IPS-15b (cell line): Measurements from ENCODE around the gene GALT.

Experiments
- H3K27me3 ChIP-seq: one replicate; pipeline ENCODE4 v1.6.1; 2013; ENCODE audit warnings: low read length; ENCODE audit not compliant: control insufficient read depth, insufficient read depth
- H3K36me3 ChIP-seq: one replicate; pipeline ENCODE4 v1.6.1; 2013; ENCODE audit warnings: low read length; ENCODE audit not compliant: control insufficient read depth, insufficient read depth
- H3K4me1 ChIP-seq: one replicate; pipeline ENCODE4 v1.6.1; 2013; ENCODE audit warnings: mild to moderate bottlenecking, low read length; ENCODE audit not compliant: control insufficient read depth, insufficient read depth
- H3K4me3 ChIP-seq: one replicate; pipeline ENCODE4 v1.5.1; 2013; ENCODE audit warnings: low read depth, low read length
- H3K9ac ChIP-seq: one replicate; pipeline ENCODE4 v1.6.1; 2013; ENCODE audit warnings: low read depth, mild to moderate bottlenecking, low read length
- H3K9me3 ChIP-seq: one replicate; pipeline ENCODE4 v1.6.1; 2013; ENCODE audit warnings: mild to moderate bottlenecking, low read length; ENCODE audit not compliant: control insufficient read depth, insufficient read depth

GALT gene

DNA sequence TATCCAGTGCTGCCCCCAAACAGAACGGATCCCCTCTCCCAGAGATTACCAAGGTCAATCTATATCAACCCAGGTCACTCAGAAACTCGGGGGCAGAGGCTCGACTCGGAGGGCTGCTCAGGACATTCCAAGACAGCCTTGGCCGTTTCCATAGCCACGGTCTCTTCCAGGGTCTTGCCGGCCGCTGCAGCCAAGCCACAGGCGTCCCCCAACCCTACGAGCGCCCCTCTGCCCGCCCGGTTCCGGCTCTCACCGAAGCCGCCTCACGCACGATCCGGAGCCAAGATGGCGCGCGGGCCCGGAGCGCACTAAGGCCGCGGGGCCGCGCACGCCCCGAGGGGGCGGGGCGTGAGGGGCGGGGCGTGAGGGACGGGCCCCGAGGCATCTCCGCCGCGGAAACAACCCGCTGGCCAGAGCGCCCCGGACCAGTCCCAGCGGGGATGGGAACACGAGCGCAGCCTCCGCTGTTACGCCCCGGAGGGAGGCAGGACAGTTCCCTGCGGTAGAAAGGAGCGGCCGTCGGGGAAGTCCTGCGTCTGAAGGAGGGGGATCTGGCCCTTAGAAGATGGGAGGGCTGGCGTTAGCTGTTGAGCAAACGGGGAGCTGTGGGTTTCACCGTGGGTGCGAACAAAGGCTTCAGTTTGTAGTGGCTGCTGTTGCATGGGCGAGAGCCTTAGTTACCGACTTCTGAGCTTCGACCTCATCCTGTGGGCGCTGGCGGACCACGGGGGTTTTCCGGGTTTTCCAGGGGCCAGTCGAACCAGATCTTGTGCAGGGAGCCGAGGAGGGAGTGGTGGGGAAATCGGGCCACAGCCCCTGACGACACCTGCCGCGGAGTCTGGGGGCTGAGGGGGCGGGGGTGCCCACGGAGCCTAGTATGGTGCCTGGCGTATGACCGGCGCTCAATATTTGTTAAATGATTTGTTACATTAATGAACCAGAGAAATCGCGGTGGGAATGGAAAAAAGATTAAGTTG is 34.4 kb upstream of the GALT start, which contains the start of gene RPP25L:
Gene RPP25L (minus strand): TSS at position 287 of the 977 bp plus-strand sequence. CDS start 801 bp downstream, outside the sequence.
- peaks cover 4% of the 10 kb centered on the region for H3K27me3 ChIP-seq
- H3K9ac ChIP-seq = peak within 1 kb of the TSS; percentile 89
- H3K36me3 ChIP-seq = no peaks in the 10 kb centered on the region
- H3K4me3 ChIP-seq = peak within 1 kb of the TSS; percentile 91
- peaks cover 2% of the 10 kb centered on the region for H3K4me1 ChIP-seq
- H3K9me3 ChIP-seq = no peaks in the 10 kb centered on the region

DNA sequence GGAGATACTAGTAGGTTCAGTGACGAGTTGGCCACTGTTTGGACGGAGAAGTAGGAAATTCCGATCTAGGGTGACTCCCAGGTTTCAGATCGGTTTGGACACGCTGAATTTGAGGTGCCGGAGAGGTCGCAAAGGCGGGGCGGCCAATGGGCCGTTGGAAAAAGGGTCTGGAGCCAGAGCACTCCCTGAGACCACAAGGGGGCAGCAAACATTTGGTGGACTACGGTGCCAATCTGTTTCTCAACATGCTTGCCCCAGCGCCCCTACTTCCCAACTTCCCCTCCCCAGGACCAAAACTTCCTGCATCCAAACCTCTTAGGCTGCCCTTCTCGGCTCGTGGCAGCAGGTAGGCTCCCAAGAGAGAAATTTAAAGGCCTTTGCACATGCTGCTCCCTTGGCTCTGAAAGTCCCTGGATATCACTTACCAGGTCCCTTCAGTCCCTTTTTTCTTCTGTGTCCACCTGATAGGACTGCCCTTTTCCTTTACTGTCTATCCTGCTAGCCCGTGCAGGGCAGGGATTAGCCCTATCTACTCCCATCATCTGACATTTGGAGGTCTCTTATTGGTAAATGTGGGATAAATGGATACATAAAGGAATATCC is 33.6 kb upstream of the GALT start:
- no peaks in the 10 kb centered on the region for H3K9me3 ChIP-seq
- H3K9ac ChIP-seq = no peak overlapping the region
- peak overlapping the region; percentile 91 for H3K4me3 ChIP-seq
- H3K4me1 ChIP-seq = peaks cover 2% of the 10 kb centered on the region
- peaks cover 4% of the 10 kb centered on the region for H3K27me3 ChIP-seq
- no peaks in the 10 kb centered on the region for H3K36me3 ChIP-seq

DNA sequence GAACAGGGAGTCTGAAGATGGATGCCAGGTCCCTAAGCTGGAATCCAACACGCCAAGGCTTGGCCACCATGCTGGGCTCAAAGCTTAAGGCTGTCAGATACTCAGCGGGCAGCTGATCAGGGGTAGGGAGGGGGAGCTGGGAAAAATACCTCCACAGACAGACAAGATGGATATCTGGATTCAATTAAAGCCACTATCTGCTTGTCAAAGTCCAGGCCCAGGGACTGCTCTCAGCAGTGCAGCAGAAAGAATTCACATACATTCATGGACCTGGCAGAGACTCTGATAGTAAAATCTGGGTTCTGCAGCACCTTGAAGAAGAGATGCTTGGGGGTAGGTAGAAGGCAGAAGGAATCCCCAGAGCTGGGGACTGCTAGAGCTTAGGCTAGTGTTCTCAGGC is 31.3 kb upstream of the GALT start:
- H3K9me3 ChIP-seq = no peaks in the 10 kb centered on the region
- no peaks in the 10 kb centered on the region for H3K36me3 ChIP-seq
- H3K27me3 ChIP-seq = peaks cover 4% of the 10 kb centered on the region
- H3K4me3 ChIP-seq = no peak overlapping the region
- peaks cover 2% of the 10 kb centered on the region for H3K4me1 ChIP-seq
- no peak overlapping the region for H3K9ac ChIP-seq

DNA sequence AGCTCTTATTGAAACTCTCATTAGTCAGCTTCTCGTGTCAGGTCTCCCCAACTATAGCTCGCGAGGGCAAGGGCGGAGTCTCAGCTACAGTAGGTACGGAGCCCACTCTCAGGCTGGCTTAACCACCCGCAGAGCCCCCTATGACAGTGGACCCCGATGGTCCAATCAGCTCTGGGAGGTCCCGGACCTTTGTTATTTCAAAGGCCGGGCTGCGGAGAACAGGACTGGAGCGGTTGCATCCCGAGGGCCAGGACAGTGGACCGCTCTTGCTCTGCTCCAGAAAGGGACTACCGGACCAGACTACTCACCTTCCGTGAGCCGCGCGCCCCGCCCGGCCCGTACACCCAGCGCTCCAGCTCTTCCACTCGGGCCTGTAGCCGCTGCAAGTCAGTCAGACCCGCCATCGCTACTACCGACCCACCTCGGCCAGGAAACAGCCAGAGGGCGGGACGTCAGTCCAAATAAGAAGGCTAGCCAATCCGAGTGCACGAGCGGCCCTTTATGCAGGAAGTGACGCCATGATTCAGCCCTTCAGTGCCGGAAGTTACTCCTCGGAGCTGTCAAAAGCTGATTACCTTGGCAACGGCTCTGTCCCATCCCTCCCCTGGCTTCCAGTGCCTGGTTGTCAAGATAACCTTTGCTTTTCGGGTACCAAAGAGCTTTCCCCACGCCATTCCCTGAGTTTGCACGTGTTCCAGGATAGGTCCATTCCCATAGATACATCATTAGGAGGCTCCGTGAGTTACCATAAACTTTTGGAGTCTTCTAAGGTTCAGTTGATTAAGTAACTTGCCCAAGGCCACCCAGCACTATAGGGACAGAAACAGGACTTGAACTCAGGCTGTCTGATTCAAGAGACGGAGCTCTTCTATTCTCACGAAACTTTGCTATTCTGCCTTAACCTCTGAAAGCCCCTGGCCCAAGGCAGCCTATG is 26.1 kb upstream of the GALT start, which contains the start of gene DCTN3:
Gene DCTN3 (minus strand): TSS at position 435 of the 934 bp plus-strand sequence. CDS start 31 bp downstream, at position 404.
- Histone ChIP-seq H3K9ac (peak within 1 kb of the TSS; percentile 38), H3K4me3 (peak within 1 kb of the TSS; percentile 76), H3K4me1 (no peaks in the 10 kb centered on the region), H3K9me3 (no peaks in the 10 kb centered on the region), H3K36me3 (no peaks in the 10 kb centered on the region), H3K27me3 (peaks cover 32% of the 10 kb centered on the region)

DNA sequence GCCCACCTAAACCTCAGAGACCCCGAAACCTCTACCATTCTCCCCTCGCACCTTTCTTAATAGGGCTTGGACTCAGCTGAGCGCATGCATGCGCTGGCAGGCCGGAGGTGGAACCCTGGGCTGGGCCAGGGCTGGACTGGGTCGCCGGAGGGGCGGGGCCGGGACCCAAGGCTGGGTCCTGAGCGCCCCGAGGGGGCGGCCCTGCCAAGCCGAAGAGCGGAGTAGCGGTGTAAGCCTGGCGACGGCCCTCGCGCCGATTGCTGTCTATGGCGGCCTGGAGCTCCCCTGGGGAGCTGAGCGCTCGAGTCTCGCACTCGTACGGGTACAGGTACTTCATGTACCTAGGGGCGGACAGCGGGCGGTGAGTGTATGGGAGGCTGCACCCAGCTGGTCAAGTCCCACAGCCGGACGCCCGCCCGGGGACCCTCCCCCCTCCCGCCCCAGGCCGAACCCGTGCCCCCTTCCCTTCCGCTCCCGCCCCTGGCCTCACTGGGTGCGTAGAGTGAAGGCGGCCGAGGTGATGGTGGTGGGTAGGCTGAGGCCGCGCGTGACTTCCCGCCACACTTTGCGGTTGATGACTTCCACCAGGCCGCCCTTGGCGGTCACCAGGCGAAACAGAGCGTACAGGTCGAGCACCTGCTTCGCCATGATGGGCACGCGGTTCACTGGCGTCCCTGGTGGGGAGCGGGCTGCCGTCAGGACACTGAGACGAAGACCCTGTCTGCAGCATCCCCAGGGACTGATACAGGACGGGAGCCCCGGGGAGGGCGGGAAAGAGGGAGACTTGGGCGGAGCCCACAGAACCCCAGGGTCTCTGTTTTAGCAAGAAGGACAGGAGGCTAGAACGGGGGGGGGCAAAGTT is 22.9 kb upstream of the GALT start:
- Histone ChIP-seq H3K9ac (no peak overlapping the region), H3K9me3 (no peaks in the 10 kb centered on the region), H3K27me3 (peaks cover 65% of the 10 kb centered on the region), H3K36me3 (no peaks in the 10 kb centered on the region), H3K4me3 (peak overlapping the region; percentile 26), H3K4me1 (no peaks in the 10 kb centered on the region)

DNA sequence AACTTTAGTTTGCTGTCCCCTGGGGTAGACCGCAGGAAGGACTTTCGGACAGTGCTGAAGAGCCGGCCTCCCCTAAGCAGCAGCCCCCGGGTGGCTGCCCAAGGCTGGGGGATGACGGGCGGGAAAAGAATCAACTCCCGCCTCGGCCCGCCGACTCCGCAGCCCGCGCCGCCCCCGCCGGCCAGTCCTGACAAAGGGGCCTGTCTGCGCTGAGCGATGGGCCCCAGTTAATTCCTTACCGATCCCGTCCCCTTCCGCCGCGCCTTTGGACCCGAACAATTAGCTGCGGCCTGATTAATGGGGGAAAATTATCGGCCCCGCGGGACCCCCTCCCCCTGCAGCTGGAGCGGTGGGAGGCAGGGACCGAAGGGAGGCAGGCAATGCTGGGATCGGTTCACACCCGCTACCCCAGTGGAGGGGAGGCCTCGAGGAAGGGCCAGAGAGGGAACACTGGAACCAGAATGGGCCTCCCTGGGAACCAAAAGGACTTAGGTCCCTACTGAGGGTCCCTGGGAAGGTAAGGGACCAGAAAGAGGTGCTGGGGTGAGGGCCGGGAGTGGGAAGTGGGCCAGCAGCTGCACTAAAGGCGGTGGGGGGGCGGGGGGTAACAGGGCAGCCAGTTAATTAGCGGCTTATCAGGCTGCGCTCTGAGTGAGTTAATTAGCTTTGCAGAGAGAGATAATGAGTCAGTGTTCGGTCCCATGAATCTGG is 21.8 kb upstream of the GALT start:
- peaks cover 74% of the 10 kb centered on the region for H3K27me3 ChIP-seq
- H3K9me3 ChIP-seq = no peaks in the 10 kb centered on the region

DNA sequence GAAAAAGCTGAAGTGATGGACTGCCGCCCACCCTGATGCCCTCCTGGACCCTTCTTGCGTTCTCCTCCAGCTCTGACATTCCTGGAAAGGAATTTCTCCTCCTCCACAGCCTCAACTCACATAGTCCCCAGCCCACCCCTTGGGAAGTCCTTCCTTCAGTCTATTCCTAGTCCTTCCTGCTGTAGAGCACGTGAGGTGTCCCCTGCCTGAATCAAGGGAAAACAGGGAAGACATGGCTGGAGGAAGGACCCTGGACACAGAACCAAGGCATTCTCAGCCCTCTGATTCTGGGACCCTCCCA is 21.3 kb upstream of the GALT start:
- no peaks in the 10 kb centered on the region for H3K9me3 ChIP-seq
- H3K4me1 ChIP-seq = peaks cover 2% of the 10 kb centered on the region
- H3K27me3 ChIP-seq = peaks cover 79% of the 10 kb centered on the region
- no peak overlapping the region for H3K4me3 ChIP-seq
- H3K36me3 ChIP-seq = no peaks in the 10 kb centered on the region
- H3K9ac ChIP-seq = no peak overlapping the region

More for the DNA sequence above, 21.8 kb upstream of the GALT start:
- Histone ChIP-seq H3K4me3 (peak overlapping the region; percentile 37), H3K9ac (no peak overlapping the region), H3K36me3 (no peaks in the 10 kb centered on the region), H3K4me1 (peaks cover 2% of the 10 kb centered on the region)

DNA sequence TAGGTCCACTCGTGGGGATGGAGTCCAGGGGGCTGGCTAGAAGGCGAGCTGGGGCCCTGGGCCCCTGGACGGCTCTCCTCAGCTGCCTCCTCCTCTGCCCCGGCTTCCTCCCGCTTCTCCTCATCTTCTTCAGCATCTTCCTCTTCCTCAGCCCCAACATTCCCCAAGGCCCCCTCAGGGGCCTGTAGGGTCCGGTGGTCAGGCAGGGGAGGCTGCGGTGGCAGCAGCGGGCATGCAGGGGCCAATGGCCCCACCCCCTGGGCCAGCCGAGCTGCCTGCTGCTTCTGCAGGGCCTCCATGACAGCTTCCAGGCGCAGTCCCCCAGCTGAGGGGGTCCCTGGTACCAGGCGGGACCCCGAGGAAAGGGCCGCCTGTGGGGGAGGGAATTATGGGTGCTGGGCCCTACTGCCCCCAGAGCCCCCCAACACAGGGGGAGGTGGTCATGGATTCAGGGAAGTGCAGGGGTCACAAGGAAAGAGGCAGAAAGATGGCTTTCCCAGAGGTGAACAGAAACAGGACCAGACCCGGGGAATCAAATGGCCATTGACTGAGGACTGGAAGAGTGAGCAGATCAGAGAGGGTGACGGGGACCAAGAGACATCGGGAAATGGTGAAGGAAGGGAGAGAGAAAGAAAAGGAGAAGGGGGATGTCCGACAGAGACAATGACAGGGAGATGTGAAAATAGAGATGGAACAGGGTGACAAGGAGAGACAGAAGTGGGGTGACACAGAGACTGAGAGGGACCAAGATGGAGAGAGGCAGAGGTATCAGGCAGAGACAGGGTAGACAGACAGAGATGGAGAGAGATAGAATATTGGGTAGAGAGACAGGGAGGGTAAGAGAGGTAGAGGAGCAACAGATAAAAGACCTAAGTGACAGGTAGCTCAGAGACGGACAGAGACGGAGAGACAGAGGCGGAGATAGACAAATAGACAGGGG is 18.5 kb upstream of the GALT start:
- H3K27me3 ChIP-seq = peaks cover 92% of the 10 kb centered on the region

DNA sequence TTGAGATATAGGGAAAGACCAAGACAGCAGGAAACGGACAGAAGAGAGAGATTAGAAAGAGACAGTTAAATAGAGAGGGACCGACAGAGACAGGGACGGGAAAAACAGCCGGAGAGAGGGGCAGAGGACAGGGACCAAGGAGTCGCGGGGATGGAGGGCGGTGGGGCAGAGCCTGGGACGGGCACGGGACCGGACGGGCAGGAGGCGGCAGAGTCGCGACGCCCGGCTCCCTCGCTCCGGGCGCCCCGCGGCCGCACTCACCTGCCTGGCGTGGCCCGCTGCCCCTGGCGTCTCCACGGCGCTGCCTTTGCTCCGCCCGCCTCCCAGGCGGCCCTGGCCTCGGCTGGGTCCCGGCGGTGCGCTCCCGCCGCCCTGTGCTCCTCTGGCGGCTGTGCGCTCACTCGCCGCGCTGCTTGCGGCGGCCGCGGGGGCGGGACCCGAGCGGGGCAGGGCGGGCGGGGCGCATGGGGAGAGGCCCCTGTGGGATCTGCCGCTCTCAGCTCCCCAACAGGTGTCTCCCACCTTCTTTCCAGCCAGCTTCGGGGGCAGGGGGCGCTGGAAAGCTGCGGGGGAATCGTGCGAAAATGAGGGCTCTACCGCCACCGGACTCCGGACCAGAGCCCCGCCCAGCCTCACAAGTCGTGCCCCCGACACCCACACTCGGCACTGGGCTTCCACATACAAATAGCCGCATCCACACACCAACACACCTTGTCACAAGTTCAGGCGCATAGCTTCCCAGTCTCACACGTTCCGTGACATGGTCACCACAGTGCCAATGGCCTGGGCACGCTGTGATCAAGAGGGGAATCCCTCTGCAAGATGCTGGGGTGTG is 17.6 kb upstream of the GALT start, which contains the start of gene ARID3C:
Gene ARID3C (minus strand): TSS at position 411 of the 835 bp plus-strand sequence. CDS start 1,052 bp downstream, outside the sequence.
- Histone ChIP-seq H3K36me3 (no peaks in the 10 kb centered on the region), H3K4me1 (peaks cover 6% of the 10 kb centered on the region), H3K9ac (no peak within 1 kb of the TSS), H3K27me3 (peaks cover 89% of the 10 kb centered on the region), H3K4me3 (peak within 1 kb of the TSS; percentile 48), H3K9me3 (no peaks in the 10 kb centered on the region)

More for the DNA sequence above, 18.5 kb upstream of the GALT start:
- no peaks in the 10 kb centered on the region for H3K36me3 ChIP-seq
- H3K4me3 ChIP-seq = peak overlapping the region; percentile 48
- H3K9me3 ChIP-seq = no peaks in the 10 kb centered on the region
- H3K4me1 ChIP-seq = peaks cover 2% of the 10 kb centered on the region
- no peak overlapping the region for H3K9ac ChIP-seq
